Stomach (tissue), 9 donors: ENCODE measurements around the gene USP6. TPM values are rescaled to one million over a fixed set of nuclear protein-coding genes. Genes with fewer than 3 reads are reported as not detected.
A peak's percentile ranks its signal among the peaks of the same experiment; 100 is the strongest.
"Not testable (repeated sequence)": the region's sequence is repeated elsewhere in the genome, so short reads cannot be mapped to it uniquely, and the experiment has no call there.

Experiments used
- DNase-seq, 2 donors: peaks; one replicate each; pipeline versions ENCODE4 v3.0.0 to v3.0.0-alpha.2; 2013 to 2019
- H3K27ac ChIP-seq, 5 donors: fragments of 200-600 bp in 4 of 5; sonication (generic) in 4 of 5; one replicate each; pipeline ENCODE4 v1.5.1; 2013 to 2019; ENCODE audit warnings: mild to moderate bottlenecking in 1 of 5, moderate library complexity in 1 of 5
- H3K27me3 ChIP-seq, 3 donors: fragments of 200-600 bp; sonication (generic); one replicate each; pipeline ENCODE4 v1.5.1; 2017 to 2019; ENCODE audit warnings: mixed run types in 1 of 3
- H3K36me3 ChIP-seq, 4 donors: fragments of 200-600 bp; sonication (generic); 1 replicate in 3 of 4; 2 replicates in 1 of 4; pipeline ENCODE4 v1.5.1; 2016 to 2019
- H3K4me1 ChIP-seq, 4 donors: fragments of 200-600 bp; sonication (generic); one replicate each; pipeline ENCODE4 v1.5.1; 2016 to 2019
- H3K4me3 ChIP-seq, 4 donors: fragments of 200-600 bp; sonication (generic) in 3 of 4; one replicate each; pipeline ENCODE4 v1.5.1; 2016 to 2019; ENCODE audit warnings: mild to moderate bottlenecking in 1 of 4
- H3K9me3 ChIP-seq, 4 donors: fragments of 200-600 bp; sonication (generic); one replicate each; pipeline ENCODE4 v1.5.1; 2016 to 2019
- EP300 ChIP-seq: sonication (generic); formaldehyde crosslinking; IDR thresholded peaks from one replicate; pipeline ENCODE4 v1.6.1; 2017; ENCODE audit warnings: antibody characterized with exemption
- POLR2A ChIP-seq, 4 donors: fragments of 450-650 bp; IDR thresholded peaks; one replicate each; pipeline ENCODE4 v1.6.1; 2016; ENCODE audit warnings: antibody characterized with exemption in 4 of 4, control low read depth in 2 of 4, mild to moderate bottlenecking in 1 of 4, moderate library complexity in 1 of 4
- POLR2AphosphoS5 ChIP-seq, 3 donors: sonication (generic); formaldehyde crosslinking; IDR thresholded peaks; one replicate each; pipeline ENCODE4 v1.6.1; 2016; ENCODE audit warnings: antibody characterized with exemption in 3 of 3
- WGBS, 5 donors: extraction: QIAGEN DNeasy Blood & Tissue Kit in 3 of 5; methylation state at CpG; one replicate each; pipeline versions ENCODE4 v1.1.5 to v1.1.7; 2013 to 2018; 5-methylcytosine and 5-hydroxymethylcytosine counted together
- intact Hi-C: fragments of 100-400 bp; cut with DNase I; formaldehyde crosslinking; loops from one replicate; pipeline ENCODE4 v1.15.1; 2023; ENCODE audit warnings: low total_unique reads
- polyA plus RNA-seq, 3 donors: library from polyadenylated mRNA; stranded (reverse); fragments of 200-250 nt; gene quantifications; one replicate each; pipeline ENCODE4 v1.2.3, GENCODE V29; 2013
- total RNA-seq, 5 donors: library from RNA; depleted of rRNA; stranded (reverse); fragments of >200 nt; gene quantifications; one replicate each; pipeline versions ENCODE4 v1.1.0 to v1.2.3, GENCODE V29; 2014 to 2016
- TF ChIP-seq, protein P1 (sequence below), 7 experiments: fragments of 450-650 bp in 4 of 7; fragments of 200-600 bp in 3 of 7; sonication (generic) in 3 of 7; IDR thresholded peaks; one replicate each; pipeline ENCODE4 v1.5.1; 2016 to 2019; ENCODE audit warnings: antibody characterized with exemption in 7 of 7, control low read depth in 2 of 7, mild to moderate bottlenecking in 1 of 7
- donor health status: healthy with polysubstance abuse.
- donor health status: Bipolar disorder and iron deficiency.
- donor health status: healthy.

USP6 gene
- total and polyA plus RNA-seq, 8 donors = 0.05 to 0.45 (median 0.18) TPM; not detected in 5

GRCh38 chr17:5210614-5211252, 94.9 kb downstream of the USP6 start:
- Histone ChIP-seq H3K4me1 (no peaks in the 10 kb centered on the region), H3K27ac (peak overlapping the region in 1 of 5 donors; percentile 28), H3K9me3 (no peaks in the 10 kb centered on the region), H3K36me3 (peaks cover 0 to 41% (median 26%) of the 10 kb centered on the region in 4 donors), H3K4me3 (no peak overlapping the region), H3K27me3 (no peaks in the 10 kb centered on the region)
- intact Hi-C loops = no loop called here
- WGBS, 5 donors = 86 to 95% (median 89%) methylated on average over 8 of the region's 8 CpGs
- no peak for DNase-seq
- TF ChIP-seq EP300 (no peak), POLR2AphosphoS5 (IDR thresholded peaks at IDR 0.05) (no peak)

GRCh38 chr17:5211458-5211857, 95.6 kb downstream of the USP6 start:
- no peaks in the 10 kb centered on the region for H3K27me3 ChIP-seq
- TF ChIP-seq, protein P1, sequence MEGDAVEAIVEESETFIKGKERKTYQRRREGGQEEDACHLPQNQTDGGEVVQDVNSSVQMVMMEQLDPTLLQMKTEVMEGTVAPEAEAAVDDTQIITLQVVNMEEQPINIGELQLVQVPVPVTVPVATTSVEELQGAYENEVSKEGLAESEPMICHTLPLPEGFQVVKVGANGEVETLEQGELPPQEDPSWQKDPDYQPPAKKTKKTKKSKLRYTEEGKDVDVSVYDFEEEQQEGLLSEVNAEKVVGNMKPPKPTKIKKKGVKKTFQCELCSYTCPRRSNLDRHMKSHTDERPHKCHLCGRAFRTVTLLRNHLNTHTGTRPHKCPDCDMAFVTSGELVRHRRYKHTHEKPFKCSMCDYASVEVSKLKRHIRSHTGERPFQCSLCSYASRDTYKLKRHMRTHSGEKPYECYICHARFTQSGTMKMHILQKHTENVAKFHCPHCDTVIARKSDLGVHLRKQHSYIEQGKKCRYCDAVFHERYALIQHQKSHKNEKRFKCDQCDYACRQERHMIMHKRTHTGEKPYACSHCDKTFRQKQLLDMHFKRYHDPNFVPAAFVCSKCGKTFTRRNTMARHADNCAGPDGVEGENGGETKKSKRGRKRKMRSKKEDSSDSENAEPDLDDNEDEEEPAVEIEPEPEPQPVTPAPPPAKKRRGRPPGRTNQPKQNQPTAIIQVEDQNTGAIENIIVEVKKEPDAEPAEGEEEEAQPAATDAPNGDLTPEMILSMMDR (IDR thresholded peaks at IDR 0.05) = no peak
- TF ChIP-seq POLR2AphosphoS5 (IDR thresholded peaks at IDR 0.05) = no peak
- TF ChIP-seq EP300 = no peak
- no peak for TF ChIP-seq POLR2A (IDR thresholded peaks at IDR 0.05)
- intact Hi-C loops = no loop called here

DNA sequence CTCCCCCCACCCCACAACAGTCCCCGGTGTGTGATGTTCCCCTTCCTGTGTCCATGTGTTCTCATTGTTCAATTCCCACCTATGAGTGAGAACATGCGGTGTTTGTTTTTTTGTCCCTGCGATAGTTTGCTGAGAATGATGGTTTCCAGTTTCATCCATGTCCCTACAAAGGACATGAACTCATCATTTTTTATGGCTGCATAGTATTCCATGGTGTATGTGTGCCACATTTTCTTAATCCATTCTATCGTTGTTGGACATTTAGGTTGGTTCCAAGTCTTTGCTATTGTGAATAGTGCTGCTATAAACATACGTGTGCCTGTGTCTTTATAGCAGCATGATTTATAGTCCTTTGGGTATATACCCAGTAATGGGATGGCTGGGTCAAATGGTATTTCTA, 101.7 kb downstream of the USP6 start:
- H3K27ac ChIP-seq, H3K4me3 ChIP-seq, H3K9me3 ChIP-seq, DNase-seq, H3K27me3 ChIP-seq, intact Hi-C loops: not testable (repeated sequence)
- H3K4me1 ChIP-seq = peaks cover 0 to 14% (median 0%) of the 10 kb centered on the region in 4 donors
- 95 to 97% (median 97%) methylated on average over 2 to 5 of the region's 5 CpGs for WGBS, 5 donors
- H3K36me3 ChIP-seq = peaks cover 0 to 59% (median 40%) of the 10 kb centered on the region in 4 donors

More at GRCh38 chr17:5211458-5211857, 95.6 kb downstream of the USP6 start:
- WGBS, 5 donors = 83 to 95% (median 93%) methylated on average over 7 of the region's 7 CpGs
- no peaks in the 10 kb centered on the region for H3K4me1 ChIP-seq
- no peaks in the 10 kb centered on the region for H3K9me3 ChIP-seq
- H3K27ac ChIP-seq = peak overlapping the region in 1 of 5 donors; percentile 28
- peaks cover 0 to 48% (median 33%) of the 10 kb centered on the region in 4 donors for H3K36me3 ChIP-seq
- no peak for DNase-seq
- no peak overlapping the region for H3K4me3 ChIP-seq

- TF ChIP-seq, protein P1 (IDR thresholded peaks at IDR 0.05) = no peak
- no peak for TF ChIP-seq EP300
- TF ChIP-seq POLR2A (IDR thresholded peaks at IDR 0.05) = no peak
- peaks cover 0 to 14% (median 0%) of the 10 kb centered on the region in 4 donors for H3K4me1 ChIP-seq
- no peaks in the 10 kb centered on the region for H3K9me3 ChIP-seq
- DNase-seq = no peak
- no peak overlapping the region for H3K4me3 ChIP-seq
- WGBS, 5 donors = 83 to 89% (median 87%) methylated on average over 6 of the region's 6 CpGs
- H3K36me3 ChIP-seq = peaks cover 0 to 77% (median 50%) of the 10 kb centered on the region in 4 donors
- intact Hi-C loops = no loop called here
- no peaks in the 10 kb centered on the region for H3K27me3 ChIP-seq
- no peak overlapping the region for H3K27ac ChIP-seq
Observed at GRCh38 chr17:5219536-5219935, 103.7 kb downstream of the USP6 start.

- H3K36me3 ChIP-seq = peaks cover 0 to 79% (median 48%) of the 10 kb centered on the region in 4 donors
- H3K27me3 ChIP-seq = no peaks in the 10 kb centered on the region
- TF ChIP-seq EP300 (no peak), POLR2A (IDR thresholded peaks at IDR 0.05) (no peak), POLR2AphosphoS5 (IDR thresholded peaks at IDR 0.05) (no peak)
- TF ChIP-seq, protein P1 (IDR thresholded peaks at IDR 0.05) = no peak
- H3K9me3 ChIP-seq = no peaks in the 10 kb centered on the region
- no peak overlapping the region for H3K27ac ChIP-seq
- H3K4me1 ChIP-seq = peaks cover 0 to 14% (median 0%) of the 10 kb centered on the region in 4 donors
- WGBS, 5 donors = 75 to 95% (median 85%) methylated on average over 5 of the region's 5 CpGs
- H3K4me3 ChIP-seq = no peak overlapping the region
- intact Hi-C loops = no loop called here
- DNase-seq = no peak
Observed at GRCh38 chr17:5220074-5220473, 104.2 kb downstream of the USP6 start.

DNA sequence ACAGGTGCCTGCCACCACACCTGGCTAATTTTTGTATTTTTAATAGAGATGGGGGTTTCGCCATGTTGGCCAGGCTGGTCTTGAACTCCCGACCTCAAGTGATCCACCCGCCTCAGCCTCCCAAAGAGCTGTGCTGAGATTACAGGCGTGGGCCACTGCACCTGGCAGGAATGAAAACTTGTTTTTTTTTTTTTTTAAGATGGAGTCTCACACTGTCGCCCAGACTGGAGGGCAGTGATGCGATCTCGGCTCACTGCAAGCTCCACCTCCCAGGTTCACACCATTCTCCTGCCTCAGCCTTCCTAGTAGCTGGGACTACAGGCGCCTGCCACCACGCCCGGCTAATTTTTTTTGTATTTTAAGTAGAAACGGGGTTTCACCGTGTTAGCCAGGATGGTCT, 106.1 kb downstream of the USP6 start:
- H3K4me3 ChIP-seq, DNase-seq, H3K27me3 ChIP-seq, H3K9me3 ChIP-seq, intact Hi-C loops: not testable (repeated sequence)
- peaks cover 0 to 25% (median 0%) of the 10 kb centered on the region in 4 donors for H3K4me1 ChIP-seq
- 86 to 95% (median 94%) methylated on average over 11 to 12 of the region's 12 CpGs for WGBS, 5 donors
- H3K36me3 ChIP-seq = peaks cover 0 to 79% (median 32%) of the 10 kb centered on the region in 4 donors
- peak overlapping the region in 3 of 5 donors; percentile 31 to 39 (median 36) for H3K27ac ChIP-seq
